ENCODE measurements around the gene TMEM120B. TPM values are rescaled to one million over a fixed set of nuclear protein-coding genes. Genes with fewer than 3 reads are reported as not detected.

TMEM120B gene
- total and polyA plus RNA-seq, 2 of the 13 experiments (the other 11 are each of a cell fraction or from before 2014, with no cell fraction given), result 7.1 to 12.9 TPM

DNA sequence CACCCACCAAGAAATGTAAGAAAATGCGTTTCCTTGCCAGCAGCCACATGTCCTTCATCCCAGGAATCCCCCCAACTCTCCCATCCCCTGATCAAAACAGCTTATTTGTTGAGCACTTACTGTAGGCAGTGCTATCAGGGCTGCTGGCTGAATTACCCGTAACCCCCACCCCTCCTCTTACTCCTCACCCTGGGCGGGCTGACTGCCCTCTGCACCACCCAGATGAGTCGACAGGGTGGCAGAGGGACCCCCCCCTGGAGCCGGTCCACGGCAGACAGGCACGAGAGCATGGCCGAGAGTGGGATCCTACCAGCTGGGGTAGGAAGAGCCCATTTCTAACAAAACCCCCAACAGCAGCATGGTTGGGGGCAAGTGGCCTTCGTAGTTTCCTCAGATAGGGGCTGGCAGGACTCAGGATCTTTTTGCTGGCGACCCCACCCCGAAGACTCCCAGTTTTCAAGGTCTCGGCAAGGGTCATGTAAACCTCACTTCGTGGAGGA is 82.0 kb downstream of the TMEM120B start (continued):
- TF ChIP-seq, protein P1, sequence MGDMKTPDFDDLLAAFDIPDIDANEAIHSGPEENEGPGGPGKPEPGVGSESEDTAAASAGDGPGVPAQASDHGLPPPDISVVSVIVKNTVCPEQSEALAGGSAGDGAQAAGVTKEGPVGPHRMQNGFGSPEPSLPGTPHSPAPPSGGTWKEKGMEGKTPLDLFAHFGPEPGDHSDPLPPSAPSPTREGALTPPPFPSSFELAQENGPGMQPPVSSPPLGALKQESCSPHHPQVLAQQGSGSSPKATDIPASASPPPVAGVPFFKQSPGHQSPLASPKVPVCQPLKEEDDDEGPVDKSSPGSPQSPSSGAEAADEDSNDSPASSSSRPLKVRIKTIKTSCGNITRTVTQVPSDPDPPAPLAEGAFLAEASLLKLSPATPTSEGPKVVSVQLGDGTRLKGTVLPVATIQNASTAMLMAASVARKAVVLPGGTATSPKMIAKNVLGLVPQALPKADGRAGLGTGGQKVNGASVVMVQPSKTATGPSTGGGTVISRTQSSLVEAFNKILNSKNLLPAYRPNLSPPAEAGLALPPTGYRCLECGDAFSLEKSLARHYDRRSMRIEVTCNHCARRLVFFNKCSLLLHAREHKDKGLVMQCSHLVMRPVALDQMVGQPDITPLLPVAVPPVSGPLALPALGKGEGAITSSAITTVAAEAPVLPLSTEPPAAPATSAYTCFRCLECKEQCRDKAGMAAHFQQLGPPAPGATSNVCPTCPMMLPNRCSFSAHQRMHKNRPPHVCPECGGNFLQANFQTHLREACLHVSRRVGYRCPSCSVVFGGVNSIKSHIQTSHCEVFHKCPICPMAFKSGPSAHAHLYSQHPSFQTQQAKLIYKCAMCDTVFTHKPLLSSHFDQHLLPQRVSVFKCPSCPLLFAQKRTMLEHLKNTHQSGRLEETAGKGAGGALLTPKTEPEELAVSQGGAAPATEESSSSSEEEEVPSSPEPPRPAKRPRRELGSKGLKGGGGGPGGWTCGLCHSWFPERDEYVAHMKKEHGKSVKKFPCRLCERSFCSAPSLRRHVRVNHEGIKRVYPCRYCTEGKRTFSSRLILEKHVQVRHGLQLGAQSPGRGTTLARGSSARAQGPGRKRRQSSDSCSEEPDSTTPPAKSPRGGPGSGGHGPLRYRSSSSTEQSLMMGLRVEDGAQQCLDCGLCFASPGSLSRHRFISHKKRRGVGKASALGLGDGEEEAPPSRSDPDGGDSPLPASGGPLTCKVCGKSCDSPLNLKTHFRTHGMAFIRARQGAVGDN (CRISPR knock-in tag; IDR thresholded peaks at IDR 0.05), result peak; percentile 77; the same call in 1 of the 2 replicates
- TF ChIP-seq, protein P2, sequence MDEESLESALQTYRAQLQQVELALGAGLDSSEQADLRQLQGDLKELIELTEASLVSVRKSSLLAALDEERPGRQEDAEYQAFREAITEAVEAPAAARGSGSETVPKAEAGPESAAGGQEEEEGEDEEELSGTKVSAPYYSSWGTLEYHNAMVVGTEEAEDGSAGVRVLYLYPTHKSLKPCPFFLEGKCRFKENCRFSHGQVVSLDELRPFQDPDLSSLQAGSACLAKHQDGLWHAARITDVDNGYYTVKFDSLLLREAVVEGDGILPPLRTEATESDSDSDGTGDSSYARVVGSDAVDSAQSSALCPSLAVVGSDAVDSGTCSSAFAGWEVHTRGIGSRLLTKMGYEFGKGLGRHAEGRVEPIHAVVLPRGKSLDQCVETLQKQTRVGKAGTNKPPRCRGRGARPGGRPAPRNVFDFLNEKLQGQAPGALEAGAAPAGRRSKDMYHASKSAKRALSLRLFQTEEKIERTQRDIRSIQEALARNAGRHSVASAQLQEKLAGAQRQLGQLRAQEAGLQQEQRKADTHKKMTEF (CRISPR knock-in tag; IDR thresholded peaks at IDR 0.05), result 0 out of 2 replicates have a peak, but pooled peaks have one; percentile 2
- TF ChIP-seq TRIM24 (CRISPR knock-in tag; IDR thresholded peaks at IDR 0.05) (no peak), PTBP1 (IDR thresholded peaks at IDR 0.05; ENCODE audit: low read depth, low read length, poor library complexity, severe bottlenecking) (peak; percentile 26), PHF21A (CRISPR knock-in tag; IDR thresholded peaks at IDR 0.05) (peak; percentile 8; the same call in 1 of the 2 replicates), SYNCRIP (IDR thresholded peaks at IDR 0.05; ENCODE audit: insufficient read depth, low read depth, low read length) (no peak), ZNF263 (CRISPR knock-in tag; IDR thresholded peaks at IDR 0.05) (peak; percentile 1; the same call in 1 of the 2 replicates)
- TF ChIP-seq, protein P3, sequence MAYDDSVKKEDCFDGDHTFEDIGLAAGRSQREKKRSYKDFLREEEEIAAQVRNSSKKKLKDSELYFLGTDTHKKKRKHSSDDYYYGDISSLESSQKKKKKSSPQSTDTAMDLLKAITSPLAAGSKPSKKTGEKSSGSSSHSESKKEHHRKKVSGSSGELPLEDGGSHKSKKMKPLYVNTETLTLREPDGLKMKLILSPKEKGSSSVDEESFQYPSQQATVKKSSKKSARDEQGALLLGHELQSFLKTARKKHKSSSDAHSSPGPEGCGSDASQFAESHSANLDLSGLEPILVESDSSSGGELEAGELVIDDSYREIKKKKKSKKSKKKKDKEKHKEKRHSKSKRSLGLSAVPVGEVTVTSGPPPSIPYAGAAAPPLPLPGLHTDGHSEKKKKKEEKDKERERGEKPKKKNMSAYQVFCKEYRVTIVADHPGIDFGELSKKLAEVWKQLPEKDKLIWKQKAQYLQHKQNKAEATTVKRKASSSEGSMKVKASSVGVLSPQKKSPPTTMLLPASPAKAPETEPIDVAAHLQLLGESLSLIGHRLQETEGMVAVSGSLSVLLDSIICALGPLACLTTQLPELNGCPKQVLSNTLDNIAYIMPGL (CRISPR knock-in tag; IDR thresholded peaks at IDR 0.05; ENCODE audit: borderline replicate concordance in 1 of 2, low read depth in 1 of 2), result no peak; a peak in 1 of 4 replicates
- TF ChIP-seq, protein P4, sequence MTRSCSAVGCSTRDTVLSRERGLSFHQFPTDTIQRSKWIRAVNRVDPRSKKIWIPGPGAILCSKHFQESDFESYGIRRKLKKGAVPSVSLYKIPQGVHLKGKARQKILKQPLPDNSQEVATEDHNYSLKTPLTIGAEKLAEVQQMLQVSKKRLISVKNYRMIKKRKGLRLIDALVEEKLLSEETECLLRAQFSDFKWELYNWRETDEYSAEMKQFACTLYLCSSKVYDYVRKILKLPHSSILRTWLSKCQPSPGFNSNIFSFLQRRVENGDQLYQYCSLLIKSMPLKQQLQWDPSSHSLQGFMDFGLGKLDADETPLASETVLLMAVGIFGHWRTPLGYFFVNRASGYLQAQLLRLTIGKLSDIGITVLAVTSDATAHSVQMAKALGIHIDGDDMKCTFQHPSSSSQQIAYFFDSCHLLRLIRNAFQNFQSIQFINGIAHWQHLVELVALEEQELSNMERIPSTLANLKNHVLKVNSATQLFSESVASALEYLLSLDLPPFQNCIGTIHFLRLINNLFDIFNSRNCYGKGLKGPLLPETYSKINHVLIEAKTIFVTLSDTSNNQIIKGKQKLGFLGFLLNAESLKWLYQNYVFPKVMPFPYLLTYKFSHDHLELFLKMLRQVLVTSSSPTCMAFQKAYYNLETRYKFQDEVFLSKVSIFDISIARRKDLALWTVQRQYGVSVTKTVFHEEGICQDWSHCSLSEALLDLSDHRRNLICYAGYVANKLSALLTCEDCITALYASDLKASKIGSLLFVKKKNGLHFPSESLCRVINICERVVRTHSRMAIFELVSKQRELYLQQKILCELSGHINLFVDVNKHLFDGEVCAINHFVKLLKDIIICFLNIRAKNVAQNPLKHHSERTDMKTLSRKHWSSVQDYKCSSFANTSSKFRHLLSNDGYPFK (CRISPR knock-in tag; IDR thresholded peaks at IDR 0.05; ENCODE audit: borderline replicate concordance), result 0 out of 2 replicates have a peak, but pooled peaks have one; percentile 10
- TF ChIP-seq, protein P5, sequence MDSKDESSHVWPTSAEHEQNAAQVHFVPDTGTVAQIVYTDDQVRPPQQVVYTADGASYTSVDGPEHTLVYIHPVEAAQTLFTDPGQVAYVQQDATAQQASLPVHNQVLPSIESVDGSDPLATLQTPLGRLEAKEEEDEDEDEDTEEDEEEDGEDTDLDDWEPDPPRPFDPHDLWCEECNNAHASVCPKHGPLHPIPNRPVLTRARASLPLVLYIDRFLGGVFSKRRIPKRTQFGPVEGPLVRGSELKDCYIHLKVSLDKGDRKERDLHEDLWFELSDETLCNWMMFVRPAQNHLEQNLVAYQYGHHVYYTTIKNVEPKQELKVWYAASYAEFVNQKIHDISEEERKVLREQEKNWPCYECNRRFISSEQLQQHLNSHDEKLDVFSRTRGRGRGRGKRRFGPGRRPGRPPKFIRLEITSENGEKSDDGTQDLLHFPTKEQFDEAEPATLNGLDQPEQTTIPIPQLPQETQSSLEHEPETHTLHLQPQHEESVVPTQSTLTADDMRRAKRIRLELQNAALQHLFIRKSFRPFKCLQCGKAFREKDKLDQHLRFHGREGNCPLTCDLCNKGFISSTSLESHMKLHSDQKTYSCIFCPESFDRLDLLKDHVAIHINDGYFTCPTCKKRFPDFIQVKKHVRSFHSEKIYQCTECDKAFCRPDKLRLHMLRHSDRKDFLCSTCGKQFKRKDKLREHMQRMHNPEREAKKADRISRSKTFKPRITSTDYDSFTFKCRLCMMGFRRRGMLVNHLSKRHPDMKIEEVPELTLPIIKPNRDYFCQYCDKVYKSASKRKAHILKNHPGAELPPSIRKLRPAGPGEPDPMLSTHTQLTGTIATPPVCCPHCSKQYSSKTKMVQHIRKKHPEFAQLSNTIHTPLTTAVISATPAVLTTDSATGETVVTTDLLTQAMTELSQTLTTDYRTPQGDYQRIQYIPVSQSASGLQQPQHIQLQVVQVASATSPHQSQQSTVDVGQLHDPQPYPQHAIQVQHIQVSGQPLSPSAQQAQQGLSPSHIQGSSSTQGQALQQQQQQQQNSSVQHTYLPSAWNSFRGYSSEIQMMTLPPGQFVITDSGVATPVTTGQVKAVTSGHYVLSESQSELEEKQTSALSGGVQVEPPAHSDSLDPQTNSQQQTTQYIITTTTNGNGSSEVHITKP (CRISPR knock-in tag; IDR thresholded peaks at IDR 0.05; ENCODE audit: low read depth), result no peak
- TF ChIP-seq, protein P6, sequence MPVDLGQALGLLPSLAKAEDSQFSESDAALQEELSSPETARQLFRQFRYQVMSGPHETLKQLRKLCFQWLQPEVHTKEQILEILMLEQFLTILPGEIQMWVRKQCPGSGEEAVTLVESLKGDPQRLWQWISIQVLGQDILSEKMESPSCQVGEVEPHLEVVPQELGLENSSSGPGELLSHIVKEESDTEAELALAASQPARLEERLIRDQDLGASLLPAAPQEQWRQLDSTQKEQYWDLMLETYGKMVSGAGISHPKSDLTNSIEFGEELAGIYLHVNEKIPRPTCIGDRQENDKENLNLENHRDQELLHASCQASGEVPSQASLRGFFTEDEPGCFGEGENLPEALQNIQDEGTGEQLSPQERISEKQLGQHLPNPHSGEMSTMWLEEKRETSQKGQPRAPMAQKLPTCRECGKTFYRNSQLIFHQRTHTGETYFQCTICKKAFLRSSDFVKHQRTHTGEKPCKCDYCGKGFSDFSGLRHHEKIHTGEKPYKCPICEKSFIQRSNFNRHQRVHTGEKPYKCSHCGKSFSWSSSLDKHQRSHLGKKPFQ (CRISPR knock-in tag; IDR thresholded peaks at IDR 0.05; ENCODE audit: insufficient replicate concordance), result no peak
